PC-3 (cell line): Measurements from ENCODE around the gene STAMBPL1.

Source experiments
- CTCF ChIP-seq: fragments of 300-600 bp; sonication (generic); conservative IDR thresholded peaks from 2 replicates; pipeline ENCODE4 v1.5.1; 2017; ENCODE audit warnings: antibody characterized with exemption, low read depth, mild to moderate bottlenecking, low read length
- EZH2phosphoT487 ChIP-seq: fragments of 300-600 bp; sonication (generic); IDR thresholded peaks from 2 replicates; pipeline ENCODE4 v1.6.1; 2018; ENCODE audit warnings: mild to moderate bottlenecking, antibody characterized with exemption, low read length, borderline replicate concordance

- peak; percentile 88 for TF ChIP-seq CTCF
- no peak for TF ChIP-seq EZH2phosphoT487
Observed at GRCh38 chr10:88835096-88835909, 44.7 kb upstream of the STAMBPL1 start.
